Stimulated activated CD8-positive, alpha-beta memory T cell treated with anti-CD3 and anti-CD28 coated beads, Interleukin-12 subunit alpha, Interleukin-12 subunit beta, amount 100 ng/mL, for 24 hours (primary cell): ENCODE measurements around the gene SLC10A7.
A peak's percentile ranks its signal among the peaks of the same experiment; 100 is the strongest.

ENCODE experiments used
- DNase-seq: peaks from one replicate; pipeline ENCODE4 v3.0.0-alpha.2; 2020; ENCODE audit errors: extremely low read depth

The SLC10A7 gene, protein sequence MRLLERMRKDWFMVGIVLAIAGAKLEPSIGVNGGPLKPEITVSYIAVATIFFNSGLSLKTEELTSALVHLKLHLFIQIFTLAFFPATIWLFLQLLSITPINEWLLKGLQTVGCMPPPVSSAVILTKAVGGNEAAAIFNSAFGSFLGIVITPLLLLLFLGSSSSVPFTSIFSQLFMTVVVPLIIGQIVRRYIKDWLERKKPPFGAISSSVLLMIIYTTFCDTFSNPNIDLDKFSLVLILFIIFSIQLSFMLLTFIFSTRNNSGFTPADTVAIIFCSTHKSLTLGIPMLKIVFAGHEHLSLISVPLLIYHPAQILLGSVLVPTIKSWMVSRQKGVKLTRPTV

DNA sequence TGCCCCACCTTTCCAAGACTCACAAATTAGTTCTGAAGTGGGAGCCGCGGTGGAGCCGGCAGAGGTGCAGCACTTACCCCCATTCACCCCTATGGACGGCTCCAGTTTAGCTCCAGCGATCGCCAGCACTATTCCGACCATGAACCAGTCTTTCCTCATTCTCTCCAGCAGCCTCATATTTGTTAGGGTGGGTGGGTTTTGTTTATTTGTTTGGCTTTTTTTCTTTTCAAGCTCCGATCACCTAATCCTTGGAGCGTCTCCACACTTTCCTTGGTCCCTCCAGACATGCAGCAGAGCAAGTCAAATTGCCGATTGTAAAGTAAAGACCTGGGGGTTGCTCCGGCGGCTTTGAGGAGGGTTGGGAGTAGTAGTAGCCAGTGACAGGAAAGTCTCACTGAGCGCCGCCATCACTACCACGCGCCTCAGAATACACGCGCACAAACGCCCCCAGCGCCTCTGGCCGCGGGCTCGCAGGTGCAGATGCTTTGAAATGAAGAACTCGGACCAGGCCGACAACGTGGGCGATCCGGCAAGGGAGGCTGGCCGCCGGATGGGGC is at the start of gene SLC10A7:
Gene SLC10A7, minus strand, starts transcription at position 400 of the 557 bp plus-strand sequence. Its CDS starts 223 bp downstream, at position 177.
- DNase-seq, result peak; percentile 34

DNA sequence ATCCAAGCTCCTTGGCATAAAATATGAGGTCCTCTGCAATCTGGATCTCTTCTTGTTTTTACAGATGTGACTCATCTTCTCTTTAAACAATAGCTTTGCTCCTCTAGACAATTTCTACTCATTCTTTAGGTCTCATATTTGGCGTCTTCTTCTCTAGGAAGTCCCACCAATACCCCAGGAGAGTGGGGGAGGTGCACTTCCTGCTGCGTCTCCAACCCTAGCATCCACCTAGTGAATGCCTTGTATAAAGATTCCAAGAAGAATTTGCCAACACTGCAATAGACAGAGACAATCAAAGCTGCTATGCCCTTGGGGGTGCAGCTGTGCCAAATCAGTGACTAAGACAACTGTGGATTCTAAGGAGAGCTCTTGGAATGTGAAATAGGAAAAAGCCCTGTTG is 45.7 kb upstream of the SLC10A7 start:
- DNase-seq, result no peak

DNA sequence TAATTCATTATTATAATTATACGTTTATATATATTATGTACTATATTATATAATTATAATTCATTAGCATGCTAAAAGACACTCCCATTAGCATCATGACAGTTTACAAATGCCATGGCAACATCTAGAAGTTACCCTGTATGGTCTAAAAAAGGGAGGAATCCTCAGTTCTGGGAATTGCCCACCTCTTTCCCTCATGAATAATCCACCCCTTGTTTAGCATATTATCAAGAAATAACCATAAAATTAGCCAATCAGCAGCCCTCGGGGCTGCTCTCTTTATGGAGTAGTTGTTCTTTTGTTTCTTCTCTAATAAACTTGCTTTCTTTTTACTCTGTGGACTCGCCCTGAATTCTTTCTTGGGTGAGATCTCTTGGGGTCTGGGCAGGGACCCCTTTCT is 42.8 kb upstream of the SLC10A7 start:
- no peak for DNase-seq

DNA sequence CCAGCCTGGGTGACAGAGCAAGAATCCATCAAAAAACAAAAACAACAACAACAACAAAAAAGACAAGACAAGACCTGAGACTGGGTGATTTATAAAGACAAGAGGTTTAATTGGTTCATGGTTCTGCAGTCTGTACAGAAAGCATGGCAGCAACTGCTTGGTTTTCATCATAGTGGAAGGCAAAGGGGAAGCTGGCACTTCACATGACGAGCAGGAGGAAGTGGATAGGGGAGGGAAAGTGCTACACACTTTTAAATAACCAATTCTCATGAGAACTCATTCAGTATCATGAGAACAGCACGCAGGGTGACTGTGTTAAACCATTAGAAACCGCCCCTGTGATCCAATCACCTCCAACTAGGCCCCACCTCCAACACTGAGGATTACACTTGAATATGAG is 28.4 kb upstream of the SLC10A7 start:
- no peak for DNase-seq

DNA sequence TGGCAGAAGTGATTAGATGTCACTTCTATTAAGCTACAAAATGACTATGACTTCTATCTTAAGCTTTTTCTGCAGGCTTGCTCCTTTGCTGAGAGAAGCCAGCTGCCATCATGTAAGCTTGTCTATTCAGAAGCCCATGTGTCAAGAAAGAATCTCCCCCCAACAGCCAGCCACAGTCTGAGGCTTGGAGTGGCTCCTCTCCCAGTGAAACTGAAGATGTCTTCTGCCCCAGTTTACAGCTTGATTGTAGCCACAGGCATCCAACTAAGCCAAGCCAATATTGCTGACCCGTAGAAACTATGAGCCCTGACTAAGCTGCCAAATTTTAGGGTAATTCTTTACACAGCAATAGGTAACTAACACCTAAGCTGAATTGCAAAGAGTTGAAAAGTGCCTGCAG is 26.7 kb upstream of the SLC10A7 start:
- no peak for DNase-seq

DNA sequence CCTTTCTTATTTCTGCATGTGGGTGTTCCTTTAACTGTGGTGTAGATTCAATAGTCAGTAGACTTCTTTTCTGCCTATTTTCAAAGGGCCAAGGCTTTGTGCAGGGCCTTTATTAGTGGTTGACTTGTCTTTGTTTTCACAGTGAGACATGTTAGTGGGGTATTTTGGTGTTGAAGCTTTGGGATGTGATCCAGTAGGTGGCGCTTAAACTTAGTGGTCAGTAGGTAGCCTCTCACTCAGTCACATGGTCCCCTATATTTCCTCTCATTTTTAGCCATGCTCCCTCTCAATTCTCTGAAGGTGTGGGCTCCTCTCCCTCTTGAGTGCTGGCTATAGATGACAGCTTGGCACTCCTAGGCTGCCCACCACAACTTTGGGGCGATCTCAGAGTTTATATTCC is 23.4 kb upstream of the SLC10A7 start:
- no peak for DNase-seq

DNA sequence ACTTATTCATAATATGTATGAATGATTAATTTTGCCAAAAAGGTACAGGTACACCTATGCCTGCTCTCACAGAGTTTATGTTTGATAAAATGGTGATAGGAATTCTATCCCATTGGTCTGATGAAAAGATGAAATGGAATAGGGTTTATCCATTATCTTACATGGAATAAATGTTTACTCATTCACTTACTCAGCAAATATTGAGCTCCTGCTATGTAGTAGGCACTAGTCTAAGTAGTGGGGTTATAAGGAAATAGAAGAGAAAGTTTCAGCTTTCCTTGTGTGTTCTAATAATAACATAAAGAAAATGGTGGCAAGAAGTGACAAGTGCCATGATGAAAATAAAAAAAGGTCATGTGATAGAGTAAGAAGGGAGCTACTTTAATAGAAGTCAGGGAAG is 12.4 kb upstream of the SLC10A7 start:
- no peak for DNase-seq

DNA sequence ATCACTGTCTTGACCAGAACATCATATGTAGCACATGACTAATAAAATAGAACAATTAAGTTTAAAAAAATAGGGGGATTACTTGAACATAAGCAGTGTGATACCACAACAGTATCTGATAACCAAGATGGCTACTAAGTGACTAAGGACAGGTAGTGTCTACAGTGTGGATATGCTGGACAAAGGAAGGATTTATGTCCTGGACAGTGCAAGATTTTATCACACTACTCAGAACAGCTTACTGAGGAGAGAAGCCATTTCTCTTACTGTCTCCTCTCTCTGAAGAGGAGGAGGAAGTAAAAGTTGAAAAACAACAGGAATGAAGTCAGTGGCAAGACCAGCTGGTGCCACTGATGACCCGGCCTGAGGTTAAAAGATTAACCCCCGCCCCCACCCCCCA is 4.0 kb upstream of the SLC10A7 start:
- no peak for DNase-seq

DNA sequence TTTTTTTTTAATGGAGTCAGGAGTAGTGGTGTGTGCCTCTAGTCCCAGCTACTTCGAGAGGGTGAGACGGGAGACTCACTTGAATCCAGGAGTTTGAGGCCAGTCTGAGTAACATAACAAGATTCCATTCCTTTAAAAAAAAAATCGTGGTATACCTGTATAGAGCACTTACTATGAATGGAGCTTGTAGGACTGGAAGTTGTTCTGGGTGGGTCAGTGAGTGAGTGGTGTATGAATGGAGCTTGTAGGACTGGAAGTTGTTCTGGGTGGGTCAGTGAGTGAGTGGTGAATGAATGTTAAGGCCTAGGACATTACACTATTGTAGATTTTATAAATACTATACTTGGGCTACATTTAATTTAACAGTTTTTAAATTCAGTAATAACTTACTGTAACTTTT is 2.9 kb upstream of the SLC10A7 start:
- no peak for DNase-seq

DNA sequence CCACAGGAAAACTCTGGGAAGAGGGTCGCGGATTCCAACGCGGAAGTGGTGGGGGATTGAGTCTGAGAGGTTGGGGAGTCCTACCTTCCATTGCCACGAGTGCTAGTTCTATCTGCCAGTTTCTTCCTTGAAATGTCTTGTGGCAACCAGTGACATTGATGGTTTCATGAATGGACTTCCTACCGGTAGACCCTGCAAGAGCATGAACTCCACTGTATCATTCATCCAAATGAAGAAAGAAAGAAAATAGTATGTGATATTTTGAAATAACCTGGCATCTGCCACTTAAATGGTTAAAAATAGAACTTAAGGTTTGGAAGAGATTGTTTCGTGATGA is 1.1 kb upstream of the SLC10A7 start:
- DNase-seq, result no peak

DNA sequence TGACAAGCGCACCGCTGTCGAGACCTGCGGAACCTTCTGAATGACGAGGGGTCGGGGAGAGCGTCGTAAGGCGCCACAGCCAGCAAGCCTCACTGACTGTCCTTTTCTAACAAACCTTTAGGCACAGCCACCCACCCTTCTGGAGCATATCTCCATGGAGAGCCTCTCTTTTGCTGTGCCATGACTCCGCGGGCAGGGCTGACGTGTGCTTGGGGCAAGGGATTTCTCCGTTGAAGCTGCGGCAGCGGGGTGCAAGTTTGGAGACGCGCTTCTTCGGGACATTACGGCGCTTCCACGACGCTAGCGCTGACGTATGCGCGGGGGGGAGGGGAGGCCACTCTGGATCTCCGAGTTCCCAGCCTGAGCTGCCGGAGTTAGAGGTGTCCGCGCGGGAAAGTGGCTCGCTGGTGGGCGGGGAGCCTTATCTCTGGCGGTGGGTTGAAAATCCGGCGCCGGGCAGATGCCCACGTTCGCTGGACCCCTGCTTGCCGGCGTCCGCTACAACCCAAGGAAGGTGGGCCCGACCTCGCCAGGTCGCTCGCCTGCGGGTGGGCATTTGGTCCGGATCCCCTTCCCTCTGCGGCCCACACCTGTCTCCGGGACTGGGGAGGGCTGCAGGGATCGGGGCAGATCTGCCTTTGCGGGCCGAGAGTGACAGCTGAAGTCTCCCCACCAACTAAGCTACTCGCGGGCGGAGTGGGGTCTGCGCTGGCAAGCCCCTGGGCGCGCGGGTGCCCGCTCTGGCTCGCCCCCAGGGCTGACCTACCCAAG is 543 bp upstream of the SLC10A7 start:
- peak; percentile 66 for DNase-seq

DNA sequence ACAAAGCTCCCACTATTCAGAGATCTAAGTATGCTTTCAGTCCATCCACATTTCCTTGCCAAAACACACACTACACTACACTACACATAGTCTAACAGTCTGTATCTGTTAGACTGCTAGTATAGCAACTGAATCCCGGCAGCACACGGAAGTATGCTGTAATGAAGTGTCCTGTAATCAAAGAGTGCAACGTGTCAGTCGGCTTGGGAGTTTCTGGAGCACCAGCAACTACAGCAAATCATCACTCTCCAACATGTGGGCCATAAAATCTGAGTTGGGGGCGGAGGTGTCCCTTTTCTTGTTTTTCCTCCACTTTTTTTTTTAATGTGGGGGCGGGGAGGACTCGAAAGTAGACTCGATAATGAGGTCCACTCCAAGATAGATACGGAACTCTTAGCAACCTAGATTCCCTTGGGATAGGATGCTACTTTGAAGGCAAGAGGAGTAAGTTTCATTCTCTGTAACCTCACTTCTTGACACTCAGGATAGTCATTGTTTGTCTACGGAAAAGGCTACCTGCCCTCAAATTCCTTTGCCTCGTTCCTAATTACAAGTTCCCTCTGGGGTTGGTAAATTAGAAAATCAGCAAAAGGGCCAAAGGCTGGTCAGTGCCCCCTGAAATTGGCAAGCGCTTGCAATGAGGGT is 722 bp downstream of the SLC10A7 start:
- DNase-seq, result no peak

DNA sequence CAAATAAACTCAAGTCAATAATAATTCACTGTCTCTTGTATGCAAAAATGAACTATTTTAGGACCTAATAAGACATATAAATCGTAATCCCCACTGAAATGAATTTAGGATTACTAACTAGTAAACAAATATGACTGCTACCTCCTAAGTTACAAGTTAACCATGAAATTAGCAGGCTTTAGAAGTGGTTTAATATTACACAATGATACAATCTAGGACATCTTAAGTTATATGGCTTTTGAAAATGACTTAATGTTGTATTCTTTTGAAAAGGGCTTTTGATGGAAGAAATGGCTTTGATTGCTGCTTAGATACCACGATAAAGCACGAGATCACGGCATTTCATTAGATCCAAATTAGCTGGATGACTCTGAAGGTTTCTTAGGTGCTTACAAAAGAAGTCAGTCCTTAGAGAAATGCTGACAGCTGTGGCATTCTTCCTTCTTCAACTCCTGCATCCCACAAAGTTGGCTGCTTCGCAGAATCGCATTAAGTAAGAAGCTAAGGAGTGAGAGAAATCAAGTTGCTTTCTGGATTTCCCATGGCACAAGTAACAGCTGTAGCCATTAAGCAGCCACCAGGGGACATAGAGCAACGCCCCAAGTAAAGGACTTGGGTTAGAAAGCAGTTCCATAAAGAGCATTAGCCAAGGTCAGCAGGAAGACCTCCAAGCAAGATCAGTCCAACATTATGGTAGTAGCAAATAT is 6.9 kb downstream of the SLC10A7 start:
- no peak for DNase-seq

DNA sequence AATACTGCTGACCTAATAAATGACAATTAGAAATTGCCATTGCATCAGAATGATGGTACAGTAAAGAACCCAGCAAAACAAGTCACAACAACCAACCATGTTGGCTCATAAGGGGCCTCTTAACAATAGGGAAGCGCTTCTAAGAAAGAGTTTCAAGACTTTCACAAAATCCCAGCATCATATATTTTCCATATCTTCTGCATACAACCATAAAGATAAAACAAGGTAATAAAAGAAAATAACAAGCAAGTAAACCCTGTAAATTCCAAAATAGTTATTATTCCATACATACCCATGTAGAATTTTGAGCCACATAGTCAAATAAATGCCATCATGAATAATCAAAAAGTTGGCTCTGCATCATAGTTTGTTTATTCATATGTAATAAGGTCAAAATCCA is 8.2 kb downstream of the SLC10A7 start:
- DNase-seq, result no peak

DNA sequence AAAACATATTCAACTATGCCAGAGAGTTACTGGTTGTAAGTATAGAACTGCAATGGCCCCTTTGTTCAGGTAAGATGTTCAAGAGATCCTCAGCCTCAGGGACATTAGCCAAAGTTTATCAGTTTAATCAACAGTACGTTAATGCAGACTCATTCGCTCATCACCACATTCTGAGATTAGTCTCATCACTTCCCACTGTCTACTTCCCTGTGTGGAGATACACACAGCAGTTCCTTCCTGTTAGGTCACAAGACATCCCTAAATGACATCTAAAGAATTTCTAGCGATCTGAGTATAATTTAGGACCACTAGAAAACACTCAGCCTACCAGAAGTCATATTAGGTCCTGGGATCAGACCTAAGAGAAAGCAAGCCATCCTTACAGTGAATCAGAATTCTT is 10.4 kb downstream of the SLC10A7 start:
- DNase-seq, result no peak

DNA sequence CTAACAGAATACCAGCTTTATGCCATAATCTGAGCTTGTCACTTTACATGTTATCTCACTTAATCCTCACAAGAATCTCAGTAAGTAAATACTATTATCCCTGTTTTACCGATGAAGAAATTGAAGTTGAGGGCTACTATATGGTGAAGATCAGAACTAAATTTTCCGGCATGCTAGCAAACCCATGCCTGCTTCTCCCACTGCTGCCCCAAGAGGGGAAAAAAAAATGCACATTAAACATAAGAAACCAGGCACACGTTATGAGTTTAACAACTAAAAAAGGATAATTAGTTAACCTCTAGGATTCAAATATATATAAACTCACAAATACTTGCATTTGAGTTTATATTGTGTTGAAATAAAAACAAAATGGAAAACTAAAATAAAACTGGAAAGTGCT is 10.8 kb downstream of the SLC10A7 start:
- DNase-seq, result no peak

DNA sequence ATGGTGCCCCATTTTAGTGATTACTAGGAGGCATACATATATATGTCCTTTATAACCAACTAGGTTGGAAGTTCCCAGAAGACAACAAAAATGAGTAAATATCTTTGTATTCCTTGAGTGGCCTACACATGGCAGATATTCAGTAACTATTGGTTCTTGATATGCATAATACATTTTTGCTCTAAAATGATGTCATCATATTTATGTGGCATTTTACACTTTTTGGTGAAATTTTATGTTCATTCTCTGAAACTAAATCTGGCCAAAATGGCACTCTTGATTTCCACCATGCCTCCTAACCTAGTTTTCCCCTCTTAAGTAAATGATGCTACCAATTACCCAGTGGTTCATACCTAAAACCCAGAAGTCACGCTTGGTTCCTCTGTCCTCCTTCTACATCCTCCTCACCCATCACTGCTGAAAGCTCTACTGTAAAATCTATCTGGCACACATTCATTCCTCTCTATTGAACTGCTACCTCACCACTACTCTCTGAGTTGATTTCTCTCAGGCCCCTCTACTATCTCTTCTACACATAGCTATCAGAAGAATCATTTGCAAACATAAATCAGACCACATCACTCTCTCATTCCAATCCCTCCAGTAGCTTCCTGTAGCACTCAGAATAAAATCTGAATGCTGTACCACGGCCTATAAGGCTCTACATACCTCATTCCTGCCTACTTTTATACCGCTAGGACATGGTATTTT is 13.4 kb downstream of the SLC10A7 start:
- no peak for DNase-seq

DNA sequence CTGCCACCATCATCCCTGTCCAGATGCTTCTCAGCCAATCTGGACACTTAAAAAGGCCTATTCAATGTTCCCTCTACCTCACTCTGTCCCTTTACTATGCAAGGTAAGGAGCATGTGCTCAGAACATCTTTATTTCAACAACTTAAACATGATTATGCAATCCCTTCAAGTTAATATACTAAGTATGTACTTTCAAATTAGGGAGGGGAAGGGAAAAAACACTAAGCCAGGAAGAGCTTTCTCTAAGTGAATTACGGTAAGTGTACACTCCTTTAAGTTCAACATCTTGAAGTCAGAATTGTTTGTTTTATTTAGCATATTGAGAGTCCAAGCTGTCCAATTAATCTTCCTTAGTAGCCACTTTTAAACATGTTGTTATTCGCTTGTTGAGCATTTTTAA is 14.1 kb downstream of the SLC10A7 start:
- no peak for DNase-seq

DNA sequence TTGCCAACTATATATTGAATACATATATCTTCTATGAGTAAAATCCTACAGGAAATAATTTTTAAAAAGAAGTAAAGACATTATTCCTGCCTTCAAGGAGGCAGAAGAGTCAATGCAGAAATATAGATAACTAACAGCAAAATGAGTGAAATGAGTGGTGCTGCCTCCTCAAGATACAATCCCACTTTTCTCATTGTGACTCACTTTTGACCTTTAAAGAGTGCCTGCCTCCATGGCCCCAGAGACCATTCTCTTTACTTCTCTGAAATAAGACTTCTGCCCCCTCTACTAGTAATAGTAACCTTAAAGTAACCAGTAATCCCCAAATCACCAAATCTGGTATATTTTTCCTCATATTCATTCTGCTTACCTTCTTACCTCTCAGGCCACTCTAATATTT is 15.5 kb downstream of the SLC10A7 start:
- DNase-seq, result no peak

DNA sequence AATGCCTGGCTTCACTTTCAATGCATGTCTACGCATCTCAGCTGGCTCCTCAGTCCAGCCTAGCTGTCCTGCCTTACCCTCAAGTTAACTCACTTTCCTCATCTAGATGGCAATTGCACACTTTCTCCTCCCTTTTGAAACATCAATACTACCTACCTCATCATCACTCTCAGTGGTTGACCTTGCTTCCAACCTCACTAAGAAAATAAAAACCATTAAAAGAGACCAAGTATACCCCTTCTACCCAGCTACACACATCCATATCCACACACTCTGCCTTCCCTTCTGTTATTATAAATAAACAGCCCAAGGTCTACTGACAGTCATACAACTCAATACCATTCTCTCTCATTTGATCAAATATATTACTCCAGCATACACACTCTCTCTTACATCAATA is 21.5 kb downstream of the SLC10A7 start:
- DNase-seq, result no peak

DNA sequence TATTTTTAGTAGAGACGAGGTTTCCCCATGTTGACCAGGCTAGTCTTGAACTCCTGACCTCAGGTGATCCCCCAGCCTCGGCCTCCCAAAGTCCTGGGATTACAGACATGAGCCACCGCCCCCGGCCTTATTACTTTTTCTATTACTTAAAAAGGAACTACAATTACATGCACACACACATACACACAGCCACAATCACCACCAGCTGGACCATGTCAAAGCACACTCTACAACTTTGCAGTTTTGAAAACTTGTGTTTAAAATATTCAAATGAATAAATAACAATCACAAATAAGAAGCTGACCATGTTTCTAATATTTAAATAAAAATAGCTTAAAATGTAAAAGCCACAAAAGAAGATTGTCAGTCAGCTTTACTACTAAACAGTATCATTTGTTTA is 23.4 kb downstream of the SLC10A7 start:
- DNase-seq, result no peak
